LNCAP (cell line): Measurements from ENCODE around the gene SLC11A1.

ENCODE experiments used
- TF ChIP-seq, protein P1 (sequence below): fragments of 450-650 bp; IDR thresholded peaks from 2 replicates; pipeline ENCODE4 v1.5.1; 2017; ENCODE audit warnings: mild to moderate bottlenecking

The SLC11A1 gene

DNA sequence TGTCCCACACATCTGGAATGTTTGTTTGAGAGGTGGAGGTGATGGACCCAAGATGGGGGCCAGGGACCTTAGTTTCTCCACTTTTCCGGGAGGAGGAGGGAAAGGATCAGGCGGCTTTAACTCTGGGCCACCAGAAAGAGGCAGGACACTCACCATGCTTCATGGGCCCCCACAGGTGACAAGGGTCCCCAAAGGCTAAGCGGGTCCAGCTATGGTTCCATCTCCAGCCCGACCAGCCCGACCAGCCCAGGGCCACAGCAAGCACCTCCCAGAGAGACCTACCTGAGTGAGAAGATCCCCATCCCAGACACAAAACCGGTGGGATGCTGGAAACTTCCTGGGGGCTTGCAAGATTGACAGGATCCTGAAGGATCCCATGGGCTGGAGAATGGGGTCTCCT is 712 bp downstream of the SLC11A1 start:
- TF ChIP-seq, protein P1, sequence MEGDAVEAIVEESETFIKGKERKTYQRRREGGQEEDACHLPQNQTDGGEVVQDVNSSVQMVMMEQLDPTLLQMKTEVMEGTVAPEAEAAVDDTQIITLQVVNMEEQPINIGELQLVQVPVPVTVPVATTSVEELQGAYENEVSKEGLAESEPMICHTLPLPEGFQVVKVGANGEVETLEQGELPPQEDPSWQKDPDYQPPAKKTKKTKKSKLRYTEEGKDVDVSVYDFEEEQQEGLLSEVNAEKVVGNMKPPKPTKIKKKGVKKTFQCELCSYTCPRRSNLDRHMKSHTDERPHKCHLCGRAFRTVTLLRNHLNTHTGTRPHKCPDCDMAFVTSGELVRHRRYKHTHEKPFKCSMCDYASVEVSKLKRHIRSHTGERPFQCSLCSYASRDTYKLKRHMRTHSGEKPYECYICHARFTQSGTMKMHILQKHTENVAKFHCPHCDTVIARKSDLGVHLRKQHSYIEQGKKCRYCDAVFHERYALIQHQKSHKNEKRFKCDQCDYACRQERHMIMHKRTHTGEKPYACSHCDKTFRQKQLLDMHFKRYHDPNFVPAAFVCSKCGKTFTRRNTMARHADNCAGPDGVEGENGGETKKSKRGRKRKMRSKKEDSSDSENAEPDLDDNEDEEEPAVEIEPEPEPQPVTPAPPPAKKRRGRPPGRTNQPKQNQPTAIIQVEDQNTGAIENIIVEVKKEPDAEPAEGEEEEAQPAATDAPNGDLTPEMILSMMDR, result no peak

DNA sequence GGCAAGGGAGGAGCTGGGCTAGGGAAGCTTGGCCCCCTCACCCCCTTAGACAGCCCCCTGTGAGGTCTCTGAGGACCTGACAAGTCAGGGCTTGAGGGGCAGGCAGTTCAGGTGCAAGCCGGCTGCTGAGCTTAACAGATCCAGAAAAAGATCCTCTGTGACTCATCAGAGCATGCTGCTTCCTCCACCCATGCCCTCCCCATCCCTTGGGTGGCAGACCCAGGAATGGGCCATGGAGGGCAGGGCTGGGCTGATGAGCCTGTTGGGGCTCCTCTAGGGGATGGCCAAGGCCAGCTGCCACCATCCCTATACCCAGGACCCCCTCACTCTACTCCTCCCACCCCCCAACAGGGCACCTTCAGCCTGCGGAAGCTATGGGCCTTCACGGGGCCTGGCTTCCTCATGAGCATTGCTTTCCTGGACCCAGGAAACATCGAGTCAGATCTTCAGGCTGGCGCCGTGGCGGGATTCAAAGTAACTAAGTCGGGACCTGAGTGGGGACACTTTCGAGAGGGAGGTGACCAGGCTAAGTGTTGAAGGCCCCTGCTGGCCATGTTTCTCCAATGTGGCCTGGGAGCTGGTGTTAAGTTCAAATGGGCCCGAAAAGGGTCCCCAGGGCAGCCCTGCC is 1.9 kb downstream of the SLC11A1 start:
- TF ChIP-seq, protein P1, result no peak

DNA sequence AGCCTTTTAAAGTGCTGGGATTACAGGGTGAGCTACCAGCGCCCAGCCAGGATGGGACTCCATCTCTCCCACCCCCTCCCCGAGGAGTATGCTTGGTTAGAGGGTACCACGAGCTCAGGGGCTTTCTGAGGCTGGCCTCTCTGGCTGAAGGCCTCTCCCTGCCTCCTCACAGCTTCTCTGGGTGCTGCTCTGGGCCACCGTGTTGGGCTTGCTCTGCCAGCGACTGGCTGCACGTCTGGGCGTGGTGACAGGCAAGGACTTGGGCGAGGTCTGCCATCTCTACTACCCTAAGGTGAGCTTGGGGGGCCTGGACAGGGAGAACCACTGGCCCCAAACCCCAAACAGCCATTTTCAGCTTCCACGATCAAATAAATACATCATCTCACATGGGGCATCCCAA is 2.9 kb downstream of the SLC11A1 start:
- TF ChIP-seq, protein P1, result no peak

DNA sequence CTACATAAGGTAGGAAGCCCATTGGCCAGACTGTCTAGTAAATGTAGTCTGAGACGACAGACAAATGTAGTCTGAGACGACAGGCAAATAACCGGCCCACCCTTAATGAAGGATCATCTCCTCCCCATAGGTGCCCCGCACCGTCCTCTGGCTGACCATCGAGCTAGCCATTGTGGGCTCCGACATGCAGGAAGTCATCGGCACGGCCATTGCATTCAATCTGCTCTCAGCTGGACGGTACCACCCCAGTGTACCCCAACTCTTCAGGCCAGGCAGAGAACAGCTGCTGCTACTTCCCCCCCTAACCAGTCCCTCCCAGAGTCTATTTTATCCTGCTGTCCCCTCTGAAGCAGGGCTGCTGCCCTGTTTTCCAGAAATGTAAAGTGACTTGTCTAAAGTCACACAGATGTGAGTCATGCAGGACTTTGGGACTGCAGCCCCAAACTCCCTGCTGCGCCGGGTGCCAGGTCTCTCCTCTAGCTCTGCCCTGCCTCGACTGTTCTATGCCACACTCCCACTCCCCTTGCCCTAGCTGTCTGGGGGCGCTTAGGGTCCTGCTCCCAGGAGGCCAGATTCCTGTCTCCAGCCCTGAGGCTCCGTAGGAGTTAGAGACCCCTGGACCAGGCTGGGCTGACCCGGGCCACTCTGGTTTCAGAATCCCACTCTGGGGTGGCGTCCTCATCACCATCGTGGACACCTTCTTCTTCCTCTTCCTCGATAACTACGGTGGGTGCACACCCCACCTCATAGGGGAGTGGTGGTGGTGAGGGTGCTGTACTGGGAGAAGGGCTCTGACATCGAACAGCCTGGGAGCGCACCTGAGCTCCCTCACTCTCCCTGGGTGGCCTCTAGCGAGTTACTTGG is 4.7 kb downstream of the SLC11A1 start:
- TF ChIP-seq, protein P1, result no peak

DNA sequence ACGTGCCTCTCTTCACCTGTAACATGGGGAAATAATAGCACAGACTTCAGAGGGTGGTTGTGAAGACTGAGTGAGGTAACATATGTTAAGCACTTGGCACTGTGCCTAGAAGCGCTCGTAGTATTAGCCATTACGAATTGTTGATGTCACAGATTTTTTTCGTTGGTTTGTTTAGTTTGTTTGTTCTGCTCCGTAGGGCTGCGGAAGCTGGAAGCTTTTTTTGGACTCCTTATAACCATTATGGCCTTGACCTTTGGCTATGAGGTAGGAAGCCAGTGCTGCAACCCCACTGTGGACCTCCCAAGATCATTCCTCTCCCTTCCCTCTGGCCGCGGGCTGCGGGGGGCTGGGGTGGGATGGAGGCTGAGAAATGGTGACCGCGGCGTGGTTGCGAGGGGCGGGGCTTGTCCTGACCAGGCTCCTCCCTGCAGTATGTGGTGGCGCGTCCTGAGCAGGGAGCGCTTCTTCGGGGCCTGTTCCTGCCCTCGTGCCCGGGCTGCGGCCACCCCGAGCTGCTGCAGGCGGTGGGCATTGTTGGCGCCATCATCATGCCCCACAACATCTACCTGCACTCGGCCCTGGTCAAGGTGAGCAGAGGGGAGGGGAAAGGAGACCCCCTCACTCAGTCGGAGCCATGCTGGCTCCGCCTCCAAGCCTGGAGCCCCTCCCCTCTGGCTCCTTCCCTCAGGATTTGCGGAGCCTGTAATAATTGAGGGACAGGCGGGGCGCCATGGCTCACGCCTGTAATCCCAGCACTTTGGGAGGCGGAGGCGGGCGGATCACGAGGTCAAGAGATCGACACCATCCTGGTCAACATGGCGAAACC is 5.5 kb downstream of the SLC11A1 start:
- TF ChIP-seq, protein P1, result no peak

DNA sequence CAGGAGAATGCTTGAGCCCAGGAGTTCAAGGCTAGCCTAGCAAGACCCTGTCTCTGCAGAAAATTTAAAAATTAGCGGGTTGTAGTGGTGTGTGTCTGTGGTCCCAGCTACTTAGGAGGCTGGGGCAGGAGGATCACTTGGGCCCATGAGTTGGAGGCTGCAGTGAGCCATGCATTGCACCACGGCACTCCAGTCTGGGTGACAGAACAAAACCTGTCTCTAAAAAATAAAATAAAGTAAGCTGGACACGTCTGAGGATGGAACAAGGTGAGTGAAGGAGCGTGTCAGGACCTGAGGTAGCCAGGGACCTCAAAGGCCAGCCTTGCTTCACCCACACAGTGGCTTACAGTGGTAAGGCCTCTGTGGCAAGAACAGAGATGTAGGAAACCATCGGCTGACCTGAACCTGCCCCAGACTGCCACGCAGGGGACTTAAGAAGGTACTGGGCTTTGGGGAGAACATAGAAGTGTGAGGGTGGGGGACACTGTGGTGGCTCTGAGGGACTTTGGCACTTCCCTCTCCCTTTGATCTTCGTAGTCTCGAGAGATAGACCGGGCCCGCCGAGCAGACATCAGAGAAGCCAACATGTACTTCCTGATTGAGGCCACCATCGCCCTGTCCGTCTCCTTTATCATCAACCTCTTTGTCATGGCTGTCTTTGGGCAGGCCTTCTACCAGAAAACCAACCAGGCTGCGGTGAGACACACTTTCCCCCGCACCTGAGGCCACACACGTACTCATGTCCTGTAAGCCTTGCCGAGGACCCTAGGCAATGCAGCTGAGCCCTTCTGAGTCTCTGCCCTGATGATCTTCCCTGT is 7.5 kb downstream of the SLC11A1 start:
- TF ChIP-seq, protein P1, result no peak

DNA sequence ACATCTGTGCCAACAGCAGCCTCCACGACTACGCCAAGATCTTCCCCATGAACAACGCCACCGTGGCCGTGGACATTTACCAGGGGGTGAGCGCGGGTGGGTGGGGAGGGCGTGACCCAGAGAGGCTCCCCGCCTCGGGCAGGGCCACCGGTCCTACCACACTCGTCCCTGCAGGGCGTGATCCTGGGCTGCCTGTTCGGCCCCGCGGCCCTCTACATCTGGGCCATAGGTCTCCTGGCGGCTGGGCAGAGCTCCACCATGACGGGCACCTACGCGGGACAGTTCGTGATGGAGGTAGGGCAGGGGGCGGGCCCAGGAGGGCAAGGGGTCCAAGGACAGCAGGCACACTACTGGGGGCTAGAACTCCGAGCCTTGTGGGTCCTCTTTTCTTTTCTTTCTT is 9.1 kb downstream of the SLC11A1 start:
- TF ChIP-seq, protein P1, result no peak
